ENCODE measurements around the gene NUP214. TPM values are rescaled to one million over a fixed set of nuclear protein-coding genes. Genes with fewer than 3 reads are reported as not detected.
"Not testable (repeated sequence)": the region's sequence is repeated elsewhere in the genome, so short reads cannot be mapped to it uniquely, and the experiment has no call there.

The NUP214 gene
- total RNA-seq, 1 donor from 2014 or later: 67.4 TPM

- Mint-ChIP-seq H3K27me3 (ENCODE audit: low read depth) (no peaks in the 10 kb centered on the region), H3K4me1 (ENCODE audit: low read depth) (peaks cover 2% of the 10 kb centered on the region), H3K27ac (no peak overlapping the region), H3K4me3 (ENCODE audit: low read depth) (no peak overlapping the region), H3K9me3 (no peaks in the 10 kb centered on the region), H3K36me3 (ENCODE audit: low read depth) (peaks cover 71% of the 10 kb centered on the region)
- intact Hi-C loops (cut with micrococcal nuclease): no loop called here
- DNase-seq (ENCODE audit: low spot score): no peak
Measured at GRCh38 chr9:131140112-131140511, 14.7 kb downstream of the NUP214 start.

- intact Hi-C loops (cut with micrococcal nuclease): no loop called here
- peaks cover 2% of the 10 kb centered on the region for H3K4me1 Mint-ChIP-seq (ENCODE audit: low read depth)
- no peaks in the 10 kb centered on the region for H3K9me3 Mint-ChIP-seq
- no peak for DNase-seq (ENCODE audit: low spot score)
- no peaks in the 10 kb centered on the region for H3K27me3 Mint-ChIP-seq (ENCODE audit: low read depth)
- H3K36me3 Mint-ChIP-seq (ENCODE audit: low read depth): peaks cover 73% of the 10 kb centered on the region
- no peak overlapping the region for H3K4me3 Mint-ChIP-seq (ENCODE audit: low read depth)
- no peak overlapping the region for H3K27ac Mint-ChIP-seq
Measured at GRCh38 chr9:131140550-131140949, 15.2 kb downstream of the NUP214 start.

- no peak overlapping the region for H3K4me3 Mint-ChIP-seq (ENCODE audit: low read depth)
- no peak overlapping the region for H3K27ac Mint-ChIP-seq
- peaks cover 2% of the 10 kb centered on the region for H3K4me1 Mint-ChIP-seq (ENCODE audit: low read depth)
- H3K9me3 Mint-ChIP-seq: no peaks in the 10 kb centered on the region
- no peaks in the 10 kb centered on the region for H3K27me3 Mint-ChIP-seq (ENCODE audit: low read depth)
- intact Hi-C loops (cut with micrococcal nuclease): no loop called here
- H3K36me3 Mint-ChIP-seq (ENCODE audit: low read depth): peaks cover 77% of the 10 kb centered on the region
- DNase-seq (ENCODE audit: low spot score): no peak
Measured at GRCh38 chr9:131142160-131142559, 16.8 kb downstream of the NUP214 start.

- Mint-ChIP-seq H3K27ac (no peak overlapping the region), H3K27me3 (ENCODE audit: low read depth) (no peaks in the 10 kb centered on the region), H3K4me1 (ENCODE audit: low read depth) (peaks cover 2% of the 10 kb centered on the region), H3K36me3 (ENCODE audit: low read depth) (peaks cover 72% of the 10 kb centered on the region), H3K9me3 (no peaks in the 10 kb centered on the region), H3K4me3 (ENCODE audit: low read depth) (no peak overlapping the region)
- no peak for DNase-seq (ENCODE audit: low spot score)
- intact Hi-C loops (cut with micrococcal nuclease): no loop called here
Measured at GRCh38 chr9:131144201-131144600, 18.8 kb downstream of the NUP214 start.

GRCh38 chr9:131145245-131145644 lies 19.9 kb downstream of the NUP214 start:
- H3K4me1 Mint-ChIP-seq (ENCODE audit: low read depth): peaks cover 6% of the 10 kb centered on the region
- H3K4me3 Mint-ChIP-seq (ENCODE audit: low read depth): no peak overlapping the region
- H3K9me3 Mint-ChIP-seq: no peaks in the 10 kb centered on the region
- no peak for DNase-seq (ENCODE audit: low spot score)
- no peaks in the 10 kb centered on the region for H3K27me3 Mint-ChIP-seq (ENCODE audit: low read depth)
- H3K27ac Mint-ChIP-seq: no peak overlapping the region
- H3K36me3 Mint-ChIP-seq (ENCODE audit: low read depth): peaks cover 73% of the 10 kb centered on the region
- intact Hi-C loops (cut with micrococcal nuclease): no loop called here

GRCh38 chr9:131146186-131146585 lies 20.8 kb downstream of the NUP214 start:
- Mint-ChIP-seq H3K9me3 (no peaks in the 10 kb centered on the region), H3K4me1 (ENCODE audit: low read depth) (peaks cover 6% of the 10 kb centered on the region), H3K27me3 (ENCODE audit: low read depth) (no peaks in the 10 kb centered on the region), H3K4me3 (ENCODE audit: low read depth) (no peak overlapping the region), H3K36me3 (ENCODE audit: low read depth) (peaks cover 70% of the 10 kb centered on the region), H3K27ac (no peak overlapping the region)
- DNase-seq (ENCODE audit: low spot score): no peak
- intact Hi-C loops (cut with micrococcal nuclease): no loop called here

- no peak for DNase-seq (ENCODE audit: low spot score)
- H3K27ac Mint-ChIP-seq: no peak overlapping the region
- peaks cover 6% of the 10 kb centered on the region for H3K4me1 Mint-ChIP-seq (ENCODE audit: low read depth)
- H3K36me3 Mint-ChIP-seq (ENCODE audit: low read depth): peaks cover 76% of the 10 kb centered on the region
- no peaks in the 10 kb centered on the region for H3K9me3 Mint-ChIP-seq
- no peaks in the 10 kb centered on the region for H3K27me3 Mint-ChIP-seq (ENCODE audit: low read depth)
- H3K4me3 Mint-ChIP-seq (ENCODE audit: low read depth): no peak overlapping the region
- intact Hi-C loops (cut with micrococcal nuclease): no loop called here
Measured at GRCh38 chr9:131148276-131148675, 22.9 kb downstream of the NUP214 start.

GRCh38 chr9:131148966-131149687 lies 23.7 kb downstream of the NUP214 start:
- Mint-ChIP-seq H3K4me1 (ENCODE audit: low read depth) (peaks cover 5% of the 10 kb centered on the region), H3K27ac (no peak overlapping the region), H3K9me3 (no peaks in the 10 kb centered on the region), H3K4me3 (ENCODE audit: low read depth) (no peak overlapping the region), H3K27me3 (ENCODE audit: low read depth) (no peaks in the 10 kb centered on the region), H3K36me3 (ENCODE audit: low read depth) (peaks cover 76% of the 10 kb centered on the region)
- no peak for DNase-seq (ENCODE audit: low spot score)
- intact Hi-C loops (cut with micrococcal nuclease): no loop called here

- no peak overlapping the region for H3K27ac Mint-ChIP-seq
- no peak for DNase-seq (ENCODE audit: low spot score)
- no peaks in the 10 kb centered on the region for H3K27me3 Mint-ChIP-seq (ENCODE audit: low read depth)
- intact Hi-C loops (cut with micrococcal nuclease): no loop called here
- H3K36me3 Mint-ChIP-seq (ENCODE audit: low read depth): peaks cover 76% of the 10 kb centered on the region
- peaks cover 5% of the 10 kb centered on the region for H3K4me1 Mint-ChIP-seq (ENCODE audit: low read depth)
- H3K9me3 Mint-ChIP-seq: no peaks in the 10 kb centered on the region
- H3K4me3 Mint-ChIP-seq (ENCODE audit: low read depth): no peak overlapping the region
Measured at GRCh38 chr9:131149688-131150053, 24.3 kb downstream of the NUP214 start.

- intact Hi-C loops (cut with micrococcal nuclease): no loop called here
- Mint-ChIP-seq H3K4me1 (ENCODE audit: low read depth) (peaks cover 5% of the 10 kb centered on the region), H3K27me3 (ENCODE audit: low read depth) (no peaks in the 10 kb centered on the region), H3K27ac (no peak overlapping the region), H3K4me3 (ENCODE audit: low read depth) (no peak overlapping the region), H3K9me3 (no peaks in the 10 kb centered on the region), H3K36me3 (ENCODE audit: low read depth) (peaks cover 69% of the 10 kb centered on the region)
- no peak for DNase-seq (ENCODE audit: low spot score)
Measured at GRCh38 chr9:131153595-131153994, 28.2 kb downstream of the NUP214 start.

GRCh38 chr9:131158673-131159072 lies 33.3 kb downstream of the NUP214 start:
- H3K4me3 Mint-ChIP-seq (ENCODE audit: low read depth); intact Hi-C loops (cut with micrococcal nuclease); DNase-seq (ENCODE audit: low spot score); H3K9me3 Mint-ChIP-seq; H3K27me3 Mint-ChIP-seq (ENCODE audit: low read depth); H3K27ac Mint-ChIP-seq; H3K4me1 Mint-ChIP-seq (ENCODE audit: low read depth): not testable (repeated sequence)
- H3K36me3 Mint-ChIP-seq (ENCODE audit: low read depth): peaks cover 69% of the 10 kb centered on the region

GRCh38 chr9:131160416-131161112 lies 35.2 kb downstream of the NUP214 start:
- Mint-ChIP-seq H3K27ac (no peak overlapping the region), H3K9me3 (no peaks in the 10 kb centered on the region), H3K4me1 (ENCODE audit: low read depth) (no peaks in the 10 kb centered on the region), H3K36me3 (ENCODE audit: low read depth) (peaks cover 63% of the 10 kb centered on the region), H3K4me3 (ENCODE audit: low read depth) (no peak overlapping the region), H3K27me3 (ENCODE audit: low read depth) (no peaks in the 10 kb centered on the region)
- intact Hi-C loops (cut with micrococcal nuclease): no loop called here
- DNase-seq (ENCODE audit: low spot score): no peak

GRCh38 chr9:131161585-131161984 lies 36.2 kb downstream of the NUP214 start:
- DNase-seq (ENCODE audit: low spot score): no peak
- H3K9me3 Mint-ChIP-seq: no peaks in the 10 kb centered on the region
- intact Hi-C loops (cut with micrococcal nuclease): no loop called here
- no peak overlapping the region for H3K27ac Mint-ChIP-seq
- H3K4me3 Mint-ChIP-seq (ENCODE audit: low read depth): no peak overlapping the region
- H3K36me3 Mint-ChIP-seq (ENCODE audit: low read depth): peaks cover 66% of the 10 kb centered on the region
- H3K27me3 Mint-ChIP-seq (ENCODE audit: low read depth): no peaks in the 10 kb centered on the region
- H3K4me1 Mint-ChIP-seq (ENCODE audit: low read depth): no peaks in the 10 kb centered on the region

All from activated T-helper 2 cell treated with anti-CD3 and anti-CD28 coated beads, Interferon-gamma antibody, Interleukin-2, Interleukin-4, amounts not matched to agents 10 μg/mL and 5 μg/mL and 100 μg/mL, durations not matched to agents 14 hours and 24 hours and 36 hours (primary cell).